H4 (cell line): Measurements from ENCODE around the gene CCDC12. TPM values are rescaled to one million over a fixed set of nuclear protein-coding genes. Genes with fewer than 3 reads are reported as not detected.

Experiments used
- DNase-seq: peaks from one replicate; pipeline ENCODE4 v3.0.0-alpha.2; 2015; ENCODE audit warnings: low spot score
- total RNA-seq: library from RNA; depleted of rRNA; stranded (reverse); fragments of >200 nt; shearing (Covaris generic); gene quantifications from 2 replicates; pipeline ENCODE4 v1.2.3, GENCODE V29; 2014

CCDC12 gene
- total RNA-seq, 1 experiment from 2014 or later = 15.1 TPM

- no peak for DNase-seq
These were observed 20.3 kb upstream of the CCDC12 start for GRCh38 chr3:46996689-46997452.

- DNase-seq = no peak
These were observed 19.5 kb upstream of the CCDC12 start for GRCh38 chr3:46995901-46996562.

- DNase-seq = no peak
These were observed 18.5 kb upstream of the CCDC12 start for GRCh38 chr3:46994801-46995731.

GRCh38 chr3:46993986-46994385 lies 17.4 kb upstream of the CCDC12 start:
- no peak for DNase-seq

- no peak for DNase-seq
These were observed 16.7 kb upstream of the CCDC12 start for GRCh38 chr3:46993292-46993691.

- DNase-seq = no peak
These were observed 15.7 kb upstream of the CCDC12 start for GRCh38 chr3:46992231-46992630.

GRCh38 chr3:46991406-46992165 lies 15.0 kb upstream of the CCDC12 start:
- no peak for DNase-seq

GRCh38 chr3:46990573-46991374 lies 14.2 kb upstream of the CCDC12 start:
- DNase-seq = no peak

- DNase-seq = no peak
These were observed 12.7 kb upstream of the CCDC12 start for GRCh38 chr3:46989146-46989810.

- DNase-seq = no peak
These were observed 12.1 kb upstream of the CCDC12 start for GRCh38 chr3:46988616-46989015.

GRCh38 chr3:46987743-46988401 lies 11.3 kb upstream of the CCDC12 start:
- peak; percentile 68 for DNase-seq

GRCh38 chr3:46987319-46987742 lies 10.8 kb upstream of the CCDC12 start:
- no peak for DNase-seq

GRCh38 chr3:46986782-46987310 lies 10.3 kb upstream of the CCDC12 start:
- DNase-seq = no peak

- no peak for DNase-seq
These were observed 9.6 kb upstream of the CCDC12 start for GRCh38 chr3:46986055-46986730.

GRCh38 chr3:46985588-46985987 lies 9.0 kb upstream of the CCDC12 start:
- no peak for DNase-seq

GRCh38 chr3:46984591-46985459 lies 8.3 kb upstream of the CCDC12 start:
- DNase-seq = no peak

- DNase-seq = no peak
These were observed 6.0 kb upstream of the CCDC12 start for GRCh38 chr3:46982546-46982945.
